ENCODE data around the gene XXYLT1.

GRCh38 chr3:195032955-195033354 is 238.0 kb downstream of the XXYLT1 start:
- no peak for TF ChIP-seq CTCF (IDR thresholded peaks at IDR 0.05)
- TF ChIP-seq POLR2A (IDR thresholded peaks at IDR 0.05): no peak
